Panc1 (cell line): ENCODE measurements around the gene APOL2.
"Not testable (repeated sequence)": the region's sequence is repeated elsewhere in the genome, so short reads cannot be mapped to it uniquely, and the experiment has no call there.

Source experiments
- CTCF ChIP-seq: fragments of 450-650 bp; IDR thresholded peaks from 2 replicates; pipeline ENCODE4 v1.5.1; 2017; ENCODE audit warnings: mild to moderate bottlenecking
- POLR2AphosphoS5 ChIP-seq: IDR thresholded peaks from 2 replicates; pipeline ENCODE4 v1.6.1; 2012; ENCODE audit warnings: mild to moderate bottlenecking, low read depth, low read length, moderate library complexity
- TCF7L2 ChIP-seq: IDR thresholded peaks from 2 replicates; pipeline ENCODE4 v1.6.1; 2011; ENCODE audit warnings: mild to moderate bottlenecking, low read depth, low read length, inconsistent platforms
- TF ChIP-seq, protein P1 (sequence below), 2 experiments: IDR thresholded peaks; 2 replicates each; pipeline ENCODE4 v1.6.1; 2011 to 2012; ENCODE audit warnings: low read depth in 2 of 2, control low read depth in 1 of 2, low read length in 1 of 2, mild to moderate bottlenecking in 1 of 2, moderate library complexity in 1 of 2; ENCODE audit not compliant: insufficient read depth in 1 of 2

GRCh38 chr22:36250292-36250960 is 11.1 kb upstream of the APOL2 start:
- TF ChIP-seq, protein P1, sequence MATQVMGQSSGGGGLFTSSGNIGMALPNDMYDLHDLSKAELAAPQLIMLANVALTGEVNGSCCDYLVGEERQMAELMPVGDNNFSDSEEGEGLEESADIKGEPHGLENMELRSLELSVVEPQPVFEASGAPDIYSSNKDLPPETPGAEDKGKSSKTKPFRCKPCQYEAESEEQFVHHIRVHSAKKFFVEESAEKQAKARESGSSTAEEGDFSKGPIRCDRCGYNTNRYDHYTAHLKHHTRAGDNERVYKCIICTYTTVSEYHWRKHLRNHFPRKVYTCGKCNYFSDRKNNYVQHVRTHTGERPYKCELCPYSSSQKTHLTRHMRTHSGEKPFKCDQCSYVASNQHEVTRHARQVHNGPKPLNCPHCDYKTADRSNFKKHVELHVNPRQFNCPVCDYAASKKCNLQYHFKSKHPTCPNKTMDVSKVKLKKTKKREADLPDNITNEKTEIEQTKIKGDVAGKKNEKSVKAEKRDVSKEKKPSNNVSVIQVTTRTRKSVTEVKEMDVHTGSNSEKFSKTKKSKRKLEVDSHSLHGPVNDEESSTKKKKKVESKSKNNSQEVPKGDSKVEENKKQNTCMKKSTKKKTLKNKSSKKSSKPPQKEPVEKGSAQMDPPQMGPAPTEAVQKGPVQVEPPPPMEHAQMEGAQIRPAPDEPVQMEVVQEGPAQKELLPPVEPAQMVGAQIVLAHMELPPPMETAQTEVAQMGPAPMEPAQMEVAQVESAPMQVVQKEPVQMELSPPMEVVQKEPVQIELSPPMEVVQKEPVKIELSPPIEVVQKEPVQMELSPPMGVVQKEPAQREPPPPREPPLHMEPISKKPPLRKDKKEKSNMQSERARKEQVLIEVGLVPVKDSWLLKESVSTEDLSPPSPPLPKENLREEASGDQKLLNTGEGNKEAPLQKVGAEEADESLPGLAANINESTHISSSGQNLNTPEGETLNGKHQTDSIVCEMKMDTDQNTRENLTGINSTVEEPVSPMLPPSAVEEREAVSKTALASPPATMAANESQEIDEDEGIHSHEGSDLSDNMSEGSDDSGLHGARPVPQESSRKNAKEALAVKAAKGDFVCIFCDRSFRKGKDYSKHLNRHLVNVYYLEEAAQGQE (IDR thresholded peaks at IDR 0.05; ENCODE audit: insufficient read depth in 1 of 2, low read depth in 2 of 2, low read length in 1 of 2): not testable (repeated sequence)
- TF ChIP-seq CTCF, POLR2AphosphoS5, TCF7L2: not testable (repeated sequence)
